Activated naive CD8-positive, alpha-beta T cell treated with anti-CD3 and anti-CD28 coated beads for 36 hours (primary cell): ENCODE results near the gene TOR1B. TPM values are rescaled to one million over a fixed set of nuclear protein-coding genes. Genes with fewer than 3 reads are reported as not detected.
"Not testable (repeated sequence)": the region's sequence is repeated elsewhere in the genome, so short reads cannot be mapped to it uniquely, and the experiment has no call there.

Experiments used
- DNase-seq: peaks from one replicate; pipeline ENCODE4 v3.0.0; 2021
- H3K27ac Mint-ChIP-seq: one replicate; pipeline ENCODE4 v1.8.0; 2022; ENCODE audit warnings: mild to moderate bottlenecking, moderate library complexity, mixed read lengths
- H3K27me3 Mint-ChIP-seq: one replicate; pipeline ENCODE4 v1.8.0; 2022; ENCODE audit warnings: mild to moderate bottlenecking, mixed read lengths
- H3K36me3 Mint-ChIP-seq: one replicate; pipeline ENCODE4 v1.8.0; 2021; ENCODE audit warnings: mild to moderate bottlenecking, mixed read lengths
- H3K4me1 Mint-ChIP-seq: one replicate; pipeline ENCODE4 v1.8.0; 2021; ENCODE audit warnings: mixed read lengths
- H3K4me3 Mint-ChIP-seq: one replicate; pipeline ENCODE4 v1.8.0; 2022; ENCODE audit warnings: mild to moderate bottlenecking, moderate library complexity, mixed read lengths
- H3K9me3 Mint-ChIP-seq: one replicate; pipeline ENCODE4 v1.8.0; 2022; ENCODE audit warnings: mixed read lengths
- total RNA-seq, 2 experiments: library from RNA; stranded (reverse); gene quantifications; one replicate each; pipeline ENCODE4 v1.2.3, GENCODE V29; 2021

Gene TOR1B
- total RNA-seq, 2 experiments from 2014 or later: 18.7 to 19.8 TPM

DNA sequence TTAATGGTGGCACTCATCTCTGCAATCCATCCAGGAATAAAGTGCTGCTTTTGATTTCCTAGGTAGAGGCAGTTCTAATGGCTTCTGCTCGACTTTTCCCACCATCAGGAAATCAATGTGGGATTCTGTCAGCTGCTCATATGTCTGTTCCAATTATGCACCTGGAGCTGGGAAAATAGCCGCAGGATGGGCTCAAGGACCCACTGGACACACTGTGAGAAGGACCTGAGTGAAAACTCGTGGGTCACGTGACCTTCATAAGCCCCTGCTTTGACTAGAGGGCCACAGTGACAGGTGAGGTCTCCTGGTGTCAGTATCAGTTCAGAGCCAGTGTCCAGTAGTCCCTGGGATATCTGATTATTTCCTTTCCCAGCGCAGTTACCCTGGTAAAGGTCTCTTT is 32.2 kb upstream of the TOR1B start:
- no peaks in the 10 kb centered on the region for H3K9me3 Mint-ChIP-seq
- H3K4me3 Mint-ChIP-seq: no peak overlapping the region
- no peak overlapping the region for H3K27ac Mint-ChIP-seq
- no peaks in the 10 kb centered on the region for H3K36me3 Mint-ChIP-seq
- no peak for DNase-seq
- no peaks in the 10 kb centered on the region for H3K4me1 Mint-ChIP-seq
- H3K27me3 Mint-ChIP-seq: peaks cover 4% of the 10 kb centered on the region

- peaks cover 25% of the 10 kb centered on the region for H3K27me3 Mint-ChIP-seq
- H3K27ac Mint-ChIP-seq: no peak overlapping the region
- H3K4me3 Mint-ChIP-seq: no peak overlapping the region
- no peaks in the 10 kb centered on the region for H3K36me3 Mint-ChIP-seq
- H3K9me3 Mint-ChIP-seq: no peaks in the 10 kb centered on the region
- no peak for DNase-seq
- peaks cover 13% of the 10 kb centered on the region for H3K4me1 Mint-ChIP-seq
Measured at GRCh38 chr9:129773262-129774048, 29.5 kb upstream of the TOR1B start.

DNA sequence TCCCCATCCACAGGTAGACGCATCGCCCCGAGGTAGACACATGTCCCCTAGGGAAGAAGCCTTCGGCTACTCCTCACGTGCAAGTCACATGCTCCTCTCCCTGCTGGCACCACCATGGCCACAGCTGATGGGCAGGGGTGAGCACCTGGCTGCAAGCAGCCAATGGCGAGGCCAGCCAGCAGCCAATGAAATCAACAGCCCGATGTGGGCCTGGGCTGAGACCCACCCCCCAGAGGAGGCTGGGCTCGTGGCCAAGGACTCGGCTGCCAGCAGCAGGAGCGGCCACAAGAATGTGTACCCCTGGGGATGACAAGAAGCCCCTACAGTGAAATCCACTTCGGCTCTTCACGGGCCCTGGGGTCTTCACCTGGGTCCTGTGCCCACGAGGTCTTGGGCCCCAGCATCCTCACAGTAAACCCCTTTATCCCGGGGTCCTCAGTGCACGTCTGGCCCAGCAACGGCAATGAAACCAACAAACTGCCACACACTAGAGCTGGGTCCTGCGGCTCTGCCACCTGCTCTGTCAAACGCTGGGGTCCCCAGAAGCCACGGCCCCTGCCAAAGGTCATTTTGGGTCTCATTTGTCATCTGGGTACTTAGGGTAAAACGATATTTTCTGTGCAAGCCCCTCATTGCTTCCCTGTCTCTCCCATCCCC is 28.1 kb upstream of the TOR1B start:
- H3K27ac Mint-ChIP-seq: no peak overlapping the region
- no peaks in the 10 kb centered on the region for H3K9me3 Mint-ChIP-seq
- no peak overlapping the region for H3K4me3 Mint-ChIP-seq
- DNase-seq: no peak
- peaks cover 13% of the 10 kb centered on the region for H3K4me1 Mint-ChIP-seq
- peaks cover 32% of the 10 kb centered on the region for H3K27me3 Mint-ChIP-seq
- no peaks in the 10 kb centered on the region for H3K36me3 Mint-ChIP-seq

DNA sequence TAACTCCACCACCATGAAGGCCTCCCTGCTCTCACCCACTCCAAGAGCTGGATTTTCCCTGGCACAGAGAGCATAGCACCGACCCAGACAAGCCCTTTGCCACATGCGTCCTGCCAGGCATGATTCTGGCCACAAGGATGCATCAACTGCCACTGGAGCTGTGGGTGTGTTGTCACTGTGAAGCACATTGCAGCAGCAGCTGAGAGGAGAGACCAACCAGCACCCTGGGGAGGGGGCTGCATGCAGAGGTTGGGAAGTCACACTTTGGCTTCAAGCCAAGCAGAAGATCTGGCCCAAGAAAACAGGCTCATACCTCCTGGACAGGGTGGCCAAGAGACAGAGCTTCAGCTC is 27.6 kb upstream of the TOR1B start:
- Mint-ChIP-seq H3K4me3 (no peak overlapping the region), H3K9me3 (no peaks in the 10 kb centered on the region), H3K27me3 (peaks cover 32% of the 10 kb centered on the region), H3K36me3 (no peaks in the 10 kb centered on the region), H3K27ac (no peak overlapping the region), H3K4me1 (peaks cover 13% of the 10 kb centered on the region)
- no peak for DNase-seq

- Mint-ChIP-seq H3K27me3 (peaks cover 32% of the 10 kb centered on the region), H3K4me1 (peaks cover 13% of the 10 kb centered on the region)
- not testable (repeated sequence) for DNase-seq, H3K27ac Mint-ChIP-seq, H3K9me3 Mint-ChIP-seq, H3K36me3 Mint-ChIP-seq, H3K4me3 Mint-ChIP-seq
Measured at GRCh38 chr9:129776096-129776495, 26.9 kb upstream of the TOR1B start.

- no peak for DNase-seq
- H3K36me3 Mint-ChIP-seq: no peaks in the 10 kb centered on the region
- no peaks in the 10 kb centered on the region for H3K9me3 Mint-ChIP-seq
- peaks cover 13% of the 10 kb centered on the region for H3K4me1 Mint-ChIP-seq
- H3K27me3 Mint-ChIP-seq: peaks cover 32% of the 10 kb centered on the region
- H3K4me3 Mint-ChIP-seq: no peak overlapping the region
- no peak overlapping the region for H3K27ac Mint-ChIP-seq
Measured at GRCh38 chr9:129776566-129776937, 26.4 kb upstream of the TOR1B start.

GRCh38 chr9:129776938-129777768 is 25.8 kb upstream of the TOR1B start:
- Mint-ChIP-seq H3K9me3 (no peaks in the 10 kb centered on the region), H3K27ac (peak overlapping the region; percentile 23), H3K4me1 (peaks cover 13% of the 10 kb centered on the region), H3K27me3 (peaks cover 32% of the 10 kb centered on the region), H3K4me3 (no peak overlapping the region), H3K36me3 (no peaks in the 10 kb centered on the region)
- DNase-seq: peak; percentile 75

- Mint-ChIP-seq H3K9me3 (no peaks in the 10 kb centered on the region), H3K36me3 (no peaks in the 10 kb centered on the region), H3K4me3 (no peak overlapping the region), H3K27ac (peak overlapping the region; percentile 23), H3K4me1 (peaks cover 13% of the 10 kb centered on the region), H3K27me3 (peaks cover 32% of the 10 kb centered on the region)
- DNase-seq: peak; percentile 16
Measured at GRCh38 chr9:129777769-129778130, 25.2 kb upstream of the TOR1B start.

- no peak for DNase-seq
- Mint-ChIP-seq H3K27ac (no peak overlapping the region), H3K9me3 (no peaks in the 10 kb centered on the region), H3K4me1 (peaks cover 13% of the 10 kb centered on the region), H3K36me3 (no peaks in the 10 kb centered on the region), H3K27me3 (peaks cover 32% of the 10 kb centered on the region), H3K4me3 (no peak overlapping the region)
Measured at GRCh38 chr9:129778469-129778868, 24.5 kb upstream of the TOR1B start.

- no peak overlapping the region for H3K27ac Mint-ChIP-seq
- no peak overlapping the region for H3K4me3 Mint-ChIP-seq
- peaks cover 32% of the 10 kb centered on the region for H3K27me3 Mint-ChIP-seq
- no peak for DNase-seq
- no peaks in the 10 kb centered on the region for H3K9me3 Mint-ChIP-seq
- H3K4me1 Mint-ChIP-seq: peaks cover 17% of the 10 kb centered on the region
- H3K36me3 Mint-ChIP-seq: no peaks in the 10 kb centered on the region
Measured at GRCh38 chr9:129779560-129780190, 23.3 kb upstream of the TOR1B start.

DNA sequence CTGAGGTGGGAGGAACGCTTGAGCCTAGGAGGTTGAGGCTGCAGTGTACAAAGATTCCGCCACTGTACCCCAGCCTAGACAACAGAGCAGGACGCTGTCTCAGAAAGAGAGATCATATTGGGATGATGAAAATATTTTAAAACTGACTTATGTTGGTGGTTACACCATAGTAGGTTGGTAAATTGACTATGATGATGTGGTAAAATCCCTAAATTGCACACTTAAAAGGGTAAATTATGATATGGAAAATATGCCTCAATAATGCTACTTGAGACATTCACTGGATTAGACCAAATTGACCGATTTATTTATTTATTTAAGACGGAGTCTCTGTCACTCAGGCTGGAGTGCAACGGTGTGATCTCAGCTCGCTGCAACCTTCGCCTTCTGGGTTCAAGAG is 21.9 kb upstream of the TOR1B start:
- peaks cover 28% of the 10 kb centered on the region for H3K27me3 Mint-ChIP-seq
- H3K4me1 Mint-ChIP-seq: peaks cover 17% of the 10 kb centered on the region
- H3K9me3 Mint-ChIP-seq: no peaks in the 10 kb centered on the region
- no peak for DNase-seq
- no peak overlapping the region for H3K27ac Mint-ChIP-seq
- H3K4me3 Mint-ChIP-seq: no peak overlapping the region
- H3K36me3 Mint-ChIP-seq: no peaks in the 10 kb centered on the region

GRCh38 chr9:129781981-129782380 is 21.0 kb upstream of the TOR1B start:
- H3K27ac Mint-ChIP-seq: no peak overlapping the region
- no peak for DNase-seq
- peaks cover 24% of the 10 kb centered on the region for H3K27me3 Mint-ChIP-seq
- peaks cover 12% of the 10 kb centered on the region for H3K4me1 Mint-ChIP-seq
- H3K9me3 Mint-ChIP-seq: no peaks in the 10 kb centered on the region
- H3K36me3 Mint-ChIP-seq: no peaks in the 10 kb centered on the region
- no peak overlapping the region for H3K4me3 Mint-ChIP-seq

DNA sequence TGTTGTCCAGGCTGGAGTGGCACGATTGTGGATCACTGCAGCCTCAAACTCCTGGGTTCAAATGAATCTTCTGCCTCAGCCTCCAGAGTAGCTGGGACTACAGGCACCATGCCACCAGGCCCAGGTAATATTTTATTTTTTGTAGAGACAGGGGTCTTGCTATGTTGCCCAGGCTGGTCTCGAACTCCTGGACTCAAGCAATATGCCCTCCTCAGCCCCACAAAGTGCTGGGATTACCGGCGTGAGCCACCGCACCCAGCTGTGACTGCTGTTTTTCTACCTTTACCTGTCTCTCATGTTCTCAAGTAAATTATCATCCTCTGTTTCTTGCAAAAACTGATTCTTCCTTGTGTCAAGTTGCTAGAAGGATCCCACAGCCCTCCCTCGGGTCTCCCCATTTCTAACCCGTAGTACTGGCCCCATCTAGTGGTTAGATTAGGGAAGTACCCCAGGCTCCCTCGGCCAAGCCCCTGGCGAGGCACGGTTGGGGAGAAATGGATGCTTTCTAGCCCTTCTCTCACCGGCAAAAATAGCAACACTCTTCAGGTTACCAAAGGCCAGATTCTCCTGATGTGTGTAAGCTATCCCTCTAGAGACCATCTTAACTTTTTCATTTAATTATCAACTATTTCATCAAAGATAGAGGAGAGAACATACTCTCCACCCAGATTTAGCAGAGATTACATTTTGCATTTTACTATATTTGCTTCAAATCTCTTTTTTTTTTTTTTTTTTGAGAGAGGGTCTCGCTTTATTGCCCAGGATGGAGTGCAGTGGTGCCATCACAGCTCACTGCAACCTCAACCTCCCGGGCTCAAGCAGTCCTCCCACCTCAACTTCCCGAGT is 19.2 kb upstream of the TOR1B start:
- H3K4me3 Mint-ChIP-seq: no peak overlapping the region
- H3K9me3 Mint-ChIP-seq: no peaks in the 10 kb centered on the region
- H3K27me3 Mint-ChIP-seq: peaks cover 13% of the 10 kb centered on the region
- peak; percentile 69 for DNase-seq
- peaks cover 4% of the 10 kb centered on the region for H3K4me1 Mint-ChIP-seq
- no peaks in the 10 kb centered on the region for H3K36me3 Mint-ChIP-seq
- no peak overlapping the region for H3K27ac Mint-ChIP-seq

DNA sequence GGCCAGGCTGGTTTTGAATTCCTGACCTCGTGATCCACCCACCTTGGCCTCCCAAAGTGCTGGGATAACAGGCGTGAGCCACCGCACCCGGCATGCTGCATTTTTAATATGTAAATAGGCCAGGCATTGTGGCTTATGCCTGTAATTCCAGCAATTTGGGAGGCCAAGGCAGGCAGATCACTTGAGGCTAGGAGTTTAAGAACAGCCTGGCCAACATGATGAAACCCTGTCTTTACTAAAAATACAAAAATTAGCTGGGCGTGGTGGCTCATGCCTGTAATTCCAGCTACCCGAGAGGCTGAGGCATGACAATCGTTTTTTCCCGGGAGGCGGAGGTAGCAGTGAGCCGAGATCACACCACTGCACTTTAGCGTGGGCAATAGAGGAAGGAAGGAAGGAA is 18.0 kb upstream of the TOR1B start:
- not testable (repeated sequence) for H3K9me3 Mint-ChIP-seq, H3K27me3 Mint-ChIP-seq, DNase-seq, H3K4me3 Mint-ChIP-seq, H3K36me3 Mint-ChIP-seq, H3K27ac Mint-ChIP-seq, H3K4me1 Mint-ChIP-seq
